SK-N-SH treated with all-trans-retinoic acid at 6 μM for 48 hours (cell line): Measurements from ENCODE around the gene MEGF9.

ENCODE experiments used
- ATAC-seq: fragments of 200-7000 bp; cut with Tn5 transposase; 3 replicates; pipeline ENCODE4 v1.9.1; 2020; ENCODE audit warnings: mild to moderate bottlenecking, moderate library complexity
- ARNTL ChIP-seq: fragments of 450-650 bp; formaldehyde crosslinking; IDR thresholded peaks from 2 replicates; pipeline ENCODE4 v1.5.0; 2020; ENCODE audit warnings: low read depth, mild to moderate bottlenecking, moderate library complexity, borderline replicate concordance
- BACH2 ChIP-seq: fragments of 250-450 bp; sonication (Bioruptor Pico); IDR thresholded peaks from 2 replicates; pipeline ENCODE4 v1.9.0; 2021; ENCODE audit warnings: mild to moderate bottlenecking, borderline replicate concordance
- CREB5 ChIP-seq: fragments of 250-450 bp; sonication (Bioruptor Pico); IDR thresholded peaks from 2 replicates; pipeline ENCODE4 v1.5.1; 2020; ENCODE audit warnings: low read depth, mild to moderate bottlenecking, moderate library complexity
- CSDC2 ChIP-seq: fragments of 250-450 bp; sonication (Bioruptor Pico); IDR thresholded peaks from 2 replicates; pipeline ENCODE4 v1.5.0; 2020; ENCODE audit warnings: mild to moderate bottlenecking, moderate library complexity
- CSRNP3 ChIP-seq: fragments of 250-450 bp; sonication (Bioruptor Pico); IDR thresholded peaks from 2 replicates; pipeline ENCODE4 v1.5.1; 2021; ENCODE audit warnings: mild to moderate bottlenecking, moderate library complexity
- ESRRG ChIP-seq: fragments of 250-450 bp; sonication (Bioruptor Pico); IDR thresholded peaks from 2 replicates; pipeline ENCODE4 v1.6.1; 2021; ENCODE audit warnings: mild to moderate bottlenecking
- ISL1 ChIP-seq: fragments of 250-450 bp; sonication (Bioruptor Pico); IDR thresholded peaks from 2 replicates; pipeline ENCODE4 v2.1.2; 2022; ENCODE audit warnings: mild to moderate bottlenecking, moderate library complexity
- OSR1 ChIP-seq: fragments of 250-450 bp; sonication (Bioruptor Pico); IDR thresholded peaks from 2 replicates; pipeline ENCODE4 v1.8.0; 2022; ENCODE audit warnings: moderate library complexity, mild to moderate bottlenecking, inconsistent platforms
- PATZ1 ChIP-seq: fragments of 250-450 bp; sonication (Bioruptor Pico); IDR thresholded peaks from 2 replicates; pipeline ENCODE4 v1.8.0; 2020; ENCODE audit warnings: mild to moderate bottlenecking, moderate library complexity, borderline replicate concordance
- POU6F1 ChIP-seq: fragments of 250-450 bp; sonication (Bioruptor Pico); IDR thresholded peaks from 2 replicates; pipeline ENCODE4 v1.8.0; 2021; ENCODE audit warnings: low read depth, mild to moderate bottlenecking, moderate library complexity, borderline replicate concordance
- PPARA ChIP-seq: fragments of 250-450 bp; sonication (Bioruptor Pico); IDR thresholded peaks from 2 replicates; pipeline ENCODE4 v1.5.0; 2020; ENCODE audit warnings: mild to moderate bottlenecking, borderline replicate concordance
- RARB ChIP-seq: fragments of 250-450 bp; sonication (Bioruptor Pico); IDR thresholded peaks from 2 replicates; pipeline ENCODE4 v1.8.0; 2021; ENCODE audit warnings: mild to moderate bottlenecking, moderate library complexity
- SNAI2 ChIP-seq: fragments of 250-450 bp; sonication (Bioruptor Pico); IDR thresholded peaks from 2 replicates; pipeline ENCODE4 v1.5.0; 2020; ENCODE audit warnings: mild to moderate bottlenecking, moderate library complexity
- TCF4 ChIP-seq: fragments of 250-450 bp; sonication (Bioruptor Pico); IDR thresholded peaks from 2 replicates; pipeline ENCODE4 v1.8.0; 2021; ENCODE audit warnings: mild to moderate bottlenecking, moderate library complexity, borderline replicate concordance
- TOX ChIP-seq: fragments of 250-450 bp; sonication (Bioruptor Pico); IDR thresholded peaks from 2 replicates; pipeline ENCODE4 v1.8.0; 2021; ENCODE audit warnings: mild to moderate bottlenecking, moderate library complexity, borderline replicate concordance
- TSHZ2 ChIP-seq: fragments of 250-450 bp; sonication (Bioruptor Pico); IDR thresholded peaks from 2 replicates; pipeline ENCODE4 v1.5.0; 2020; ENCODE audit warnings: mild to moderate bottlenecking, moderate library complexity
- ZC3H10 ChIP-seq: fragments of 250-450 bp; sonication (Bioruptor Pico); IDR thresholded peaks from 2 replicates; pipeline ENCODE4 v1.5.1; 2021; ENCODE audit warnings: mild to moderate bottlenecking, moderate library complexity
- ZFP3 ChIP-seq: fragments of 250-450 bp; sonication (Bioruptor Pico); IDR thresholded peaks from 2 replicates; pipeline ENCODE4 v1.5.0; 2020; ENCODE audit warnings: mild to moderate bottlenecking, moderate library complexity
- ZFP30 ChIP-seq: fragments of 450-650 bp; formaldehyde crosslinking; IDR thresholded peaks from 2 replicates; pipeline ENCODE4 v1.5.0; 2022; ENCODE audit warnings: mild to moderate bottlenecking, moderate library complexity
- ZNF565 ChIP-seq: fragments of 450-650 bp; formaldehyde crosslinking; conservative IDR thresholded peaks from 2 replicates; pipeline ENCODE4 v1.5.0; 2020; ENCODE audit warnings: low read depth, mild to moderate bottlenecking, moderate library complexity
- ZNF70 ChIP-seq: fragments of 450-650 bp; formaldehyde crosslinking; IDR thresholded peaks from 2 replicates; pipeline ENCODE4 v1.5.0; 2020; ENCODE audit warnings: mild to moderate bottlenecking, moderate library complexity
- ZNF8 ChIP-seq: fragments of 450-650 bp; formaldehyde crosslinking; IDR thresholded peaks from 2 replicates; pipeline ENCODE4 v1.5.0; 2020; ENCODE audit warnings: mild to moderate bottlenecking, moderate library complexity

The MEGF9 gene

GRCh38 chr9:120627073-120627472, 87.2 kb downstream of the MEGF9 start (continued):
- TF ChIP-seq POU6F1 (CRISPR knock-in tag): no peak
- TF ChIP-seq ARNTL (CRISPR knock-in tag): no peak
- TF ChIP-seq TOX (CRISPR knock-in tag): no peak
- TF ChIP-seq ZFP3 (CRISPR knock-in tag): no peak
- TF ChIP-seq, all 23 proteins: peak for 0

GRCh38 chr9:120626512-120626911, 87.8 kb downstream of the MEGF9 start:
- TF ChIP-seq ZC3H10 (CRISPR knock-in tag) (no peak), ISL1 (CRISPR knock-in tag) (no peak), TOX (CRISPR knock-in tag) (no peak), ZFP30 (CRISPR knock-in tag) (no peak), ZFP3 (CRISPR knock-in tag) (no peak), ZNF565 (no peak), PPARA (no peak), OSR1 (CRISPR knock-in tag) (no peak), SNAI2 (no peak), CSDC2 (CRISPR knock-in tag) (no peak), ARNTL (CRISPR knock-in tag) (no peak), TSHZ2 (CRISPR knock-in tag) (no peak), ZNF8 (CRISPR knock-in tag) (no peak), CSRNP3 (CRISPR knock-in tag) (no peak), CREB5 (CRISPR knock-in tag) (no peak), TCF4 (no peak), RARB (no peak), ZNF70 (CRISPR knock-in tag) (no peak)
- TF ChIP-seq, all 23 proteins: peak for 0
- ATAC-seq: no peak

- TF ChIP-seq ZNF70 (CRISPR knock-in tag) (no peak), ZNF565 (no peak), ZFP30 (CRISPR knock-in tag) (no peak), PATZ1 (CRISPR knock-in tag) (no peak), BACH2 (CRISPR knock-in tag) (no peak), RARB (no peak), CREB5 (CRISPR knock-in tag) (no peak), TCF4 (no peak), POU6F1 (CRISPR knock-in tag) (no peak), ARNTL (CRISPR knock-in tag) (no peak), OSR1 (CRISPR knock-in tag) (no peak), ESRRG (CRISPR knock-in tag) (no peak), TOX (CRISPR knock-in tag) (no peak), ZC3H10 (CRISPR knock-in tag) (no peak), SNAI2 (no peak)
Measured at GRCh38 chr9:120625222-120625621, 89.0 kb downstream of the MEGF9 start.

More at GRCh38 chr9:120625222-120625621, 89.0 kb downstream of the MEGF9 start:
- no peak for ATAC-seq
